COR-L47 (cell line): Measurements from ENCODE around the gene ADRA2C.
A peak's percentile ranks its signal among the peaks of the same experiment; 100 is the strongest.

Source experiments
- DNase-seq: peaks from one replicate; lab custom pipeline; 2025; lab: John Stamatoyannopoulos, UW

ADRA2C gene

GRCh38 chr4:3766036-3766784, at the start of gene ADRA2C:
Gene ADRA2C, plus strand, starts transcription at chr4:3766385. Its CDS starts 222 bp downstream, at chr4:3766607.
- DNase-seq = peak; percentile 43

GRCh38 chr4:3716631-3717235, 49.5 kb upstream of the ADRA2C start:
- DNase-seq = no peak

GRCh38 chr4:3717241-3717640, 48.9 kb upstream of the ADRA2C start:
- DNase-seq = no peak

GRCh38 chr4:3718462-3718861, 47.7 kb upstream of the ADRA2C start:
- no peak for DNase-seq

GRCh38 chr4:3719191-3719590, 47.0 kb upstream of the ADRA2C start:
- DNase-seq = no peak

GRCh38 chr4:3719836-3720235, 46.3 kb upstream of the ADRA2C start:
- no peak for DNase-seq

- DNase-seq = peak; percentile 86
These were observed 45.7 kb upstream of the ADRA2C start for GRCh38 chr4:3720466-3720865.

GRCh38 chr4:3721186-3721585, 45.0 kb upstream of the ADRA2C start:
- no peak for DNase-seq

- no peak for DNase-seq
These were observed 44.6 kb upstream of the ADRA2C start for GRCh38 chr4:3721627-3722026.

GRCh38 chr4:3722446-3723231, 43.5 kb upstream of the ADRA2C start:
- no peak for DNase-seq

- DNase-seq = no peak
These were observed 42.9 kb upstream of the ADRA2C start for GRCh38 chr4:3723232-3723642.

GRCh38 chr4:3724319-3725231, 41.6 kb upstream of the ADRA2C start:
- DNase-seq = peak; percentile 60

- no peak for DNase-seq
These were observed 40.0 kb upstream of the ADRA2C start for GRCh38 chr4:3725936-3726870.

- no peak for DNase-seq
These were observed 38.2 kb upstream of the ADRA2C start for GRCh38 chr4:3727847-3728469.

- DNase-seq = no peak
These were observed 36.9 kb upstream of the ADRA2C start for GRCh38 chr4:3729188-3729881.

GRCh38 chr4:3729882-3730226, 36.3 kb upstream of the ADRA2C start:
- DNase-seq = no peak

GRCh38 chr4:3730422-3731190, 35.6 kb upstream of the ADRA2C start:
- peak; percentile 36 for DNase-seq

GRCh38 chr4:3732076-3733028, 33.8 kb upstream of the ADRA2C start:
- no peak for DNase-seq
